Erythroblast (primary cell): ENCODE results near the gene SLC18B1.

Source experiments
- DNase-seq, 2 experiments: peaks; one replicate each; lab custom pipeline; 2025; lab: John Stamatoyannopoulos, UW
- GATA1 ChIP-seq: IDR thresholded peaks from 2 replicates; pipeline ENCODE4 v1.6.1; 2011; ENCODE audit warnings: low read depth, mild to moderate bottlenecking, control low read depth, low read length, moderate library complexity
- POLR2A ChIP-seq: IDR thresholded peaks from 2 replicates; pipeline ENCODE4 v1.6.1; 2011; ENCODE audit warnings: mild to moderate bottlenecking, low read length

The SLC18B1 gene

DNA sequence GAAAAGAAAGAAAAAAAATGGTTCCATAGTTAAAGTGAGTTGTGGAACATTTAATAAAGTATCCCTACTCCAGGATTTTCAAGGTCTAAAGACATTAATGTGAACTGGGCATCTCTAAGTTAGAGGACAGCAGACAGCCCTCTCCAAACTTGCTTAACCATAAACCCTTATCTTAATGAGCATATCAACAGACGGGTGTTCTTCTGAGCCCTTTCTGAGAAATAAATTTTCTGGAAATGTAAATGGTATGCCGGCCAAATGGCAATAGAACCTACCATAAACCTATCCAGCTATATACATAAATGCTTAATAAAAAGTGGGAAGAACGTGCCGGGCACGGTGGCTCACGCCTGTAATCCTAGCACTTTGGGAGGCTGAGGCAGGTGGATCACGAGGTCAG, 12.5 kb downstream of the SLC18B1 start:
- TF ChIP-seq POLR2A (no peak), GATA1 (no peak)
- peak; percentile 16 to 24 for DNase-seq

- no peak for TF ChIP-seq POLR2A
- no peak for TF ChIP-seq GATA1
- DNase-seq = peak; percentile 12 to 23
Observed at GRCh38 chr6:132780770-132781371, 17.6 kb downstream of the SLC18B1 start.

DNA sequence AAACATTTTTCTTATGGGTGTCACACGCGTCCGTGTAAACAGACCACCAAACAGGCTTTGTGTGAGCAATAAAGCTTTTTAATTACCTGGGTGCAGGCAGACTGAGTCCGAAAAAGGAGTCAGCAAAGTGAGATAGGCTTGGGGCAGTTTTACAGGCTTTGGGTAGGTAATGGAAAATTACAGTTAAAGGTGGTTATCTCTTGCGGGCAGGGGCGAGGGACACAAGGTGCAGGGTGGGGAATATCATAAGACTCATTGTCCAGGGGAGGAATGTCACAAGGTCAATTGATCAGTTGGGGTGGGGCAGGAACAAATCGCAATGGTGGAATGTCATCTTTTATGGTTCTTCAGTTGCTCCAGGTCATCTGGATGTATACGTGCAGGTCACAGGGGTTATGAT, 20.6 kb downstream of the SLC18B1 start:
- peak in 1 of 2 experiments; percentile 33 for DNase-seq

GRCh38 chr6:132768051-132768517, 30.4 kb downstream of the SLC18B1 start:
- TF ChIP-seq POLR2A = no peak
- TF ChIP-seq GATA1 = no peak
- DNase-seq = peak; percentile 67 to 69

GRCh38 chr6:132765560-132765959, 32.9 kb downstream of the SLC18B1 start:
- no peak for TF ChIP-seq POLR2A
- no peak for TF ChIP-seq GATA1
- DNase-seq = no peak

GRCh38 chr6:132764370-132764769, 34.1 kb downstream of the SLC18B1 start:
- TF ChIP-seq POLR2A = no peak
- TF ChIP-seq GATA1 = no peak
- no peak for DNase-seq

- no peak for TF ChIP-seq POLR2A
- no peak for TF ChIP-seq GATA1
- no peak for DNase-seq
Observed at GRCh38 chr6:132763269-132763668, 35.2 kb downstream of the SLC18B1 start.

DNA sequence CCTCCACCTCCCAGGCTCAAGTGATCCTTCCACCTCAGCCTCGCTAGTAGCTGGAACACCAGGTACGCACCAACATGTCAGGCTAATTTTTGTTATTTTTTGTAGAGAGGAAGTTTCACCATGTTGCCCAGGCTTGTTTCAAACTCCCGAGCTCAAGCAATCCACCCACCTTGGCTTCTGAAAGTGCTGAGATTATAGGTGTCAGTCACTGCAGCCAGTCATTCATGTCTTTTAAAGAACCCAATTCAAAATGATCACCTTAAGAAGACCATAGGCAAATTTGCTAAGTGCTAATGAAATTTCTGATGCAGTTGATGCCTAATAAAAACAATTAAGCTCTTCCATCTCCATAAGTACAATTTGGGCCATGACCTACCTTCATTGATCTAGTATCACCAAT, 38.2 kb downstream of the SLC18B1 start:
- no peak for DNase-seq
- TF ChIP-seq GATA1 (no peak), POLR2A (no peak)

DNA sequence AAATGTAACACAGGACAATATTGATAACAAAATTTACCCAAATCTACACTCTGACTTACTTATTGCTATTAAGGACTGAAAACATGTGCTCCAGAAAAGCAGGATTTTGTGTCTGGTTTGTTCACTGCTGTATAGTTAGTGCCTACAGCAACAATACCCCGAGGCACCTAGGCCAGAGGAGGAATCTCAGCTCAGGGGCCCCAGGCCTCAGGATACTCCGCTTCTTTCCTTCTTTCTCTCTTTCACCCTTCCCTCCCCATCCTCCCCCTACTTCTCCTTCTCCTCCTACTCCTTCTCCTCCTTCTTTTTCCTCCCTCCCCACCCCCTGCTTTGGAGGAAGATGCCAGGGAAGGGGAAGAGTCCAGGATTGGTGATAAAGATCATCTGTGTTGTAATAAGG, 39.7 kb downstream of the SLC18B1 start:
- DNase-seq = no peak
- TF ChIP-seq GATA1 (no peak), POLR2A (no peak)

GRCh38 chr6:132752255-132752654, 46.2 kb downstream of the SLC18B1 start:
- TF ChIP-seq GATA1 = no peak
- TF ChIP-seq POLR2A = no peak
- DNase-seq = no peak

DNA sequence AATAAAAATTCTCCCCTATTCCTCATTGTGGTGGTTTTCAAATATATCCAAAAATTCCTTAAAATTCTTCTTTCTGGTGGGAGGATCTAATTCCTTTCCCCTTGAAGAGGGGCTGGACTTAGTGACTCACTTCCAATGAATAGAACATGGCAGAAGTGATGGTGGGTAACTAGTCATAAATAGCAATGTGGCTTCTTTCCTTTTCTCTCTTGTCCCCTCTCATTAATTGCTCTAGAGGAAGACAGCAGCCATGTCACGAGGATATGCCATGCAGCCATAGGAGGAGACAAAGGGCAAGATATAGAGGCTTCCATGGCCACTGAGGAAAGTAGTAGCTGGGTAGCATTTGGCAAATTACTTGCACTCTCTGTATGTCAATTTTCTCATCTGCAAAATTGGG, 46.6 kb downstream of the SLC18B1 start:
- DNase-seq = no peak
- no peak for TF ChIP-seq POLR2A
- TF ChIP-seq GATA1 = no peak

GRCh38 chr6:132751306-132751705, 47.1 kb downstream of the SLC18B1 start:
- DNase-seq = no peak
- no peak for TF ChIP-seq GATA1
- TF ChIP-seq POLR2A = no peak

GRCh38 chr6:132750455-132751248, 47.8 kb downstream of the SLC18B1 start:
- no peak for DNase-seq
- TF ChIP-seq POLR2A (no peak), GATA1 (no peak)

DNA sequence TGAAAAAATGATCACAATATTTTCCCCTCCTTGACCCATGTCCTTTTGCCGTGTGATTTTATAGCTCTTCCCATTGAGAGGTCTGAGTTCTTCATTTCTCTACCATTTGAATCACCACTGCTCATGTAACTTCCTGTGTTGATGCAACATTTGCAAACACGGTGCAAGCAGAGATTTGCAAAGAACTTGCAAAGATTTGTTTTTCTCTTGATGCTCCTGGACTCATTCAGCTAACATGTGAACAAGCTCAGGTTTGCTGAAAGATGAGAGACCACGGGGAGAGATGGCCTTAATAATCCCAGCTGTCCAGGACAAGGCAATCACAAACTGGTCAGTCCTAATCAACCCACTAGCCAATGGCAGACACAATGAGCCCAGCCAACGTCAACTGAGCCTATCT, 49.3 kb downstream of the SLC18B1 start:
- DNase-seq = peak in 1 of 2 experiments; percentile 7
- TF ChIP-seq POLR2A (no peak), GATA1 (no peak)

DNA sequence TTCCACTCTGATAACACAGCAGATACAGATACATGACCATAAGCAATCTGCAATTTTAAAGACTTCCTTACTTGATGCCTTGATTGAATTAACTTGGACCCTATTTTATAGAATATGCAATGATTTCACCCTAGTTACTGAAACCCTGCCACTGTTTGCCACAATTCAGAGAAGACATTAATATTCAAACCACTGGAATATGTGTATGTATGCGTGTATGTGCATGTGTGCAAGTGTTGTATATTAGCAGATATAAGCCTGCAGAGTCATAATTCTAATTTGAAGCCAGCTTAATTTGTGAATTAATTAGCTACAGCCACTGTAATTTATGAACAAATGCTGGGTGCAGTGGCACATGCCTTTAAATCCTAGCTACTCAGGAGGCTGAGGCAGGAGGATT, 50.0 kb downstream of the SLC18B1 start:
- TF ChIP-seq GATA1 (no peak), POLR2A (no peak)
- no peak for DNase-seq
